Anterior cingulate cortex (tissue), 58 donors: ENCODE measurements around the gene CMKLR1.
A peak's percentile ranks its signal among the peaks of the same experiment; 100 is the strongest.

ENCODE experiments used
- DNase-seq, 58 donors: peaks; one replicate each; lab custom pipeline; 2025; lab: John Stamatoyannopoulos, UW

CMKLR1 gene

GRCh38 chr12:108338915-108339657 lies at the start of gene CMKLR1:
Gene CMKLR1 (minus strand): TSS chr12:108339311. CDS start chr12:108293591, 45,720 bp downstream.
- peak in 17 of 58 donors; percentile 6 to 42 (median 23) for DNase-seq

- no peak for DNase-seq
These were observed 48.7 kb upstream of the CMKLR1 start for GRCh38 chr12:108387771-108388170.

- no peak for DNase-seq
These were observed 47.7 kb upstream of the CMKLR1 start for GRCh38 chr12:108386709-108387360.

GRCh38 chr12:108382437-108382801 lies 43.3 kb upstream of the CMKLR1 start:
- no peak for DNase-seq

- no peak for DNase-seq
These were observed 42.8 kb upstream of the CMKLR1 start for GRCh38 chr12:108381787-108382436.

GRCh38 chr12:108380382-108380781 lies 41.3 kb upstream of the CMKLR1 start:
- no peak for DNase-seq

GRCh38 chr12:108379823-108380222 lies 40.7 kb upstream of the CMKLR1 start:
- DNase-seq, result no peak

- DNase-seq, result no peak
These were observed 39.8 kb upstream of the CMKLR1 start for GRCh38 chr12:108378926-108379325.

- DNase-seq, result no peak
These were observed 38.1 kb upstream of the CMKLR1 start for GRCh38 chr12:108377260-108377659.

GRCh38 chr12:108375986-108376663 lies 37.0 kb upstream of the CMKLR1 start:
- no peak for DNase-seq

- peak in 14 of 58 donors; percentile 8 to 43 (median 20) for DNase-seq
These were observed 35.6 kb upstream of the CMKLR1 start for GRCh38 chr12:108374596-108375320.

- DNase-seq, result no peak
These were observed 34.0 kb upstream of the CMKLR1 start for GRCh38 chr12:108373111-108373510.

GRCh38 chr12:108371801-108372344 lies 32.8 kb upstream of the CMKLR1 start:
- peak in 1 of 58 donors; percentile 9 for DNase-seq

- no peak for DNase-seq
These were observed 31.3 kb upstream of the CMKLR1 start for GRCh38 chr12:108370415-108370814.

- DNase-seq, result no peak
These were observed 30.8 kb upstream of the CMKLR1 start for GRCh38 chr12:108369736-108370396.

- DNase-seq, result no peak
These were observed 29.0 kb upstream of the CMKLR1 start for GRCh38 chr12:108368089-108368488.

GRCh38 chr12:108367436-108367835 lies 28.3 kb upstream of the CMKLR1 start:
- peak in 12 of 58 donors; percentile 5 to 43 (median 22) for DNase-seq

- no peak for DNase-seq
These were observed 26.2 kb upstream of the CMKLR1 start for GRCh38 chr12:108365324-108365723.

GRCh38 chr12:108364879-108365278 lies 25.8 kb upstream of the CMKLR1 start:
- DNase-seq, result no peak
